Liver (tissue), 9 donors: Measurements from ENCODE around the gene BBS7. TPM values are rescaled to one million over a fixed set of nuclear protein-coding genes. Genes with fewer than 3 reads are reported as not detected.

Experiments
- DNase-seq: peaks from one replicate; pipeline ENCODE4 v3.0.0-alpha.2; 2017; ENCODE audit warnings: low spot score
- H3K27ac ChIP-seq, 2 donors: one replicate each; pipeline ENCODE4 v1.7.0; 2013; ENCODE audit warnings: inconsistent platforms in 2 of 2, low read length in 2 of 2, control low read depth in 1 of 2, low read depth in 1 of 2, mild to moderate bottlenecking in 1 of 2
- H3K27me3 ChIP-seq, 4 donors: one replicate each; pipeline versions ENCODE4 v1.6.1 to v1.7.0; 2013; ENCODE audit warnings: low read length in 3 of 4, inconsistent platforms in 1 of 4, mild to moderate bottlenecking in 1 of 4, moderate library complexity in 1 of 4; ENCODE audit not compliant: control insufficient read depth in 4 of 4, insufficient read depth in 4 of 4
- H3K36me3 ChIP-seq, 4 donors: one replicate each; pipeline versions ENCODE4 v1.6.1 to v1.7.0; 2013; ENCODE audit warnings: low read length in 3 of 4, mild to moderate bottlenecking in 3 of 4, low read depth in 1 of 4, moderate library complexity in 1 of 4; ENCODE audit not compliant: control insufficient read depth in 4 of 4, insufficient read depth in 3 of 4
- H3K4me1 ChIP-seq, 4 donors: one replicate each; pipeline versions ENCODE4 v1.6.1 to v1.7.0; 2013; ENCODE audit warnings: low read length in 3 of 4, mild to moderate bottlenecking in 3 of 4, moderate library complexity in 1 of 4; ENCODE audit not compliant: control insufficient read depth in 4 of 4, insufficient read depth in 4 of 4
- H3K4me3 ChIP-seq, 3 donors: one replicate each; pipeline versions ENCODE4 v1.6.1 to v1.7.0; 2013; ENCODE audit warnings: low read length in 3 of 3, control low read depth in 1 of 3, low read depth in 1 of 3, mild to moderate bottlenecking in 1 of 3
- H3K9ac ChIP-seq, 2 donors: one replicate each; pipeline ENCODE4 v1.7.0; 2013; ENCODE audit warnings: low read length in 2 of 2, mild to moderate bottlenecking in 2 of 2, moderate library complexity in 2 of 2, control low read depth in 1 of 2, low read depth in 1 of 2
- H3K9me3 ChIP-seq, 4 donors: one replicate each; pipeline versions ENCODE4 v1.6.1 to v1.7.0; 2013; ENCODE audit warnings: low read length in 3 of 4; ENCODE audit not compliant: control insufficient read depth in 4 of 4
- EGR1 ChIP-seq, 2 donors: IDR thresholded peaks; 2 replicates each; pipeline ENCODE4 v1.6.1; 2016 to 2018; ENCODE audit warnings: antibody characterized with exemption in 2 of 2, low read depth in 2 of 2
- FOXA1 ChIP-seq: IDR thresholded peaks from 2 replicates; pipeline ENCODE4 v1.6.1; 2016; ENCODE audit warnings: antibody characterized with exemption
- FOXA2 ChIP-seq: IDR thresholded peaks from 2 replicates; pipeline ENCODE4 v1.6.1; 2016; ENCODE audit warnings: antibody characterized with exemption
- GABPA ChIP-seq, 2 donors: IDR thresholded peaks in 1 of 2; conservative IDR thresholded peaks in 1 of 2; 2 replicates each; pipeline ENCODE4 v1.6.1; 2016; ENCODE audit warnings: antibody characterized with exemption in 2 of 2, mild to moderate bottlenecking in 1 of 2, moderate library complexity in 1 of 2
- HNF4G ChIP-seq: IDR thresholded peaks from 2 replicates; pipeline ENCODE4 v1.6.1; 2016; ENCODE audit warnings: antibody characterized with exemption
- JUND ChIP-seq, 2 donors: IDR thresholded peaks; 2 replicates each; pipeline ENCODE4 v1.6.1; 2016; ENCODE audit warnings: antibody characterized with exemption in 2 of 2
- NR2F2 ChIP-seq: IDR thresholded peaks from 2 replicates; pipeline ENCODE4 v1.6.1; 2016; ENCODE audit warnings: antibody characterized with exemption
- RAD21 ChIP-seq, 2 donors: IDR thresholded peaks; 2 replicates each; pipeline ENCODE4 v1.6.1; 2016; ENCODE audit warnings: antibody characterized with exemption in 2 of 2, mild to moderate bottlenecking in 2 of 2
- RXRA ChIP-seq, 2 donors: IDR thresholded peaks; 2 replicates each; pipeline ENCODE4 v1.6.1; 2017 to 2018; ENCODE audit warnings: antibody characterized with exemption in 2 of 2, mild to moderate bottlenecking in 1 of 2
- SP1 ChIP-seq: IDR thresholded peaks from 2 replicates; pipeline ENCODE4 v1.6.1; 2018; ENCODE audit warnings: antibody characterized with exemption, mild to moderate bottlenecking
- TAF1 ChIP-seq: conservative IDR thresholded peaks from 2 replicates; pipeline ENCODE4 v1.6.1; 2016; ENCODE audit warnings: antibody characterized with exemption, mild to moderate bottlenecking
- YY1 ChIP-seq: IDR thresholded peaks from 2 replicates; pipeline ENCODE4 v1.6.1; 2016; ENCODE audit warnings: antibody characterized with exemption, mild to moderate bottlenecking
- WGBS: extraction: QIAGEN DNeasy Blood & Tissue Kit; methylation state at CpG from one replicate; pipeline ENCODE4 v1.1.7; 2013; 5-methylcytosine and 5-hydroxymethylcytosine counted together
- polyA plus RNA-seq, 2 donors: library from polyadenylated mRNA; stranded (reverse) in 1 of 2; unstranded in 1 of 2; fragments of 200-250 nt in 1 of 2; fragments of >200 nt in 1 of 2; fragmentation: Nextera tagmentation in 1 of 2; extraction: Ambion mirVana in 1 of 2; gene quantifications; one replicate each; pipeline versions ENCODE4 v1.2.1 to v1.2.3, GENCODE V29; 2013 to 2015
- total RNA-seq, 2 donors: library from RNA; depleted of rRNA; stranded (reverse); fragments of >200 nt; gene quantifications; one replicate each; pipeline ENCODE4 v1.2.3, GENCODE V29; 2014
- TF ChIP-seq, protein P1 (sequence below): IDR thresholded peaks from 2 replicates; pipeline ENCODE4 v1.6.1; 2016; ENCODE audit warnings: antibody characterized with exemption, mild to moderate bottlenecking
- TF ChIP-seq, protein P2 (sequence below): fragments of 150-350 bp; IDR thresholded peaks from 2 replicates; pipeline ENCODE4 v1.5.1; 2017; ENCODE audit warnings: improper control_type of control experiment, low read depth, low read length; ENCODE audit not compliant: missing input control
- TF ChIP-seq, protein P3 (sequence below): IDR thresholded peaks from 2 replicates; pipeline ENCODE4 v1.6.1; 2016; ENCODE audit warnings: antibody characterized with exemption
- TF ChIP-seq, protein P4 (sequence below): IDR thresholded peaks from 2 replicates; pipeline ENCODE4 v1.6.1; 2016; ENCODE audit warnings: antibody characterized with exemption
- donor health status: healthy.
- donor health status: healthy.
- donor health status: healthy.
- donor health status: healthy.
- donor health status: healthy.

Gene BBS7
- total and polyA plus RNA-seq, 4 donors, result 1.8 to 8.4 (median 3.1) TPM

DNA sequence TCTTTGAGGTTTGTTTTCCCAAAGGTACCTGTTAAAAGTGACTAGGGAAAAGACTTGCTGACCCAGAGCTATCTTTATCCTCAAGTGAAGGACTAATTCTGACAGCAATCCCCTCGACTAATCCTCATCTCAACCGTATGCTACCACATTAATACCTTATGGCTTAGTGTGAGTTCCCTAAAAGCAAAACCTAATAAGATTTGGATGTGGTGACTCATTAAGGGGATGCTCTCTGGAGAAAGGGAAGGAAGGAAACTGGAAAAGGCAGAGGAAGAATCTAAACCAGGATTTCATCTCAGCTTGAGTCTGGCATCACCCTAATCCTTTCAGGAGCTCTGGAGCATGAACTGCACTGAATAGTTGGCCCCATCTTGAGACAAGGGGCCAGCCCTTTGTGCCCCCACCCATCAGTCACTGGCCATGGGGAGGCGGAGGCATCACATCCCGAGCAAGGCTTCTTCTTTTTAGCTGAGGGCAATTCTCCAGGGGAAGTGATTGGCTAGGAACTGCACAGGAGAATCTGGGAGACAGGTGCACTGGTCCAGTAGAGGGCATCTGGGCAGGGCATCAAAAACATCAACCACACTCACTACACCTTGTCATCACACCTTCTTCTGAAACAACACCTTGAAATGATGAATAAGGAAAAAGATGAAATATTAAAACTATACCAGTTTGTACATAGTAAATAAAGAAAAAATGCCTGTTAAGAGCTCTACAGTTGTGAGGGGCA is 6.9 kb upstream of the BBS7 start:
- no peak overlapping the region for H3K27ac ChIP-seq
- no peak for TF ChIP-seq YY1
- TF ChIP-seq FOXA1, result no peak
- no peak for TF ChIP-seq RAD21 (IDR thresholded peaks at IDR 0.05)
- no peak for TF ChIP-seq GABPA (IDR thresholded peaks at IDR 0.05 in 1 of 2, conservative IDR thresholded peaks at IDR 0.05 in 1 of 2)
- no peak for TF ChIP-seq JUND (IDR thresholded peaks at IDR 0.05)
- H3K9me3 ChIP-seq, result no peaks in the 10 kb centered on the region
- H3K27me3 ChIP-seq, result peaks cover 0 to 4% (median 0%) of the 10 kb centered on the region in 4 donors
- no peaks in the 10 kb centered on the region for H3K4me1 ChIP-seq
- DNase-seq, result no peak
- no peak overlapping the region for H3K9ac ChIP-seq
- 62% methylated on average over 4 of the region's 4 CpGs for WGBS
- no peaks in the 10 kb centered on the region for H3K36me3 ChIP-seq
- H3K4me3 ChIP-seq, result no peak overlapping the region

GRCh38 chr4:121876070-121876469 is 5.8 kb upstream of the BBS7 start:
- no peak overlapping the region for H3K4me3 ChIP-seq
- H3K4me1 ChIP-seq, result no peaks in the 10 kb centered on the region
- no peaks in the 10 kb centered on the region for H3K9me3 ChIP-seq
- WGBS, result 86% methylated on average over 6 of the region's 6 CpGs
- H3K27ac ChIP-seq, result no peak overlapping the region
- H3K27me3 ChIP-seq, result peaks cover 0 to 4% (median 0%) of the 10 kb centered on the region in 4 donors
- H3K9ac ChIP-seq, result no peak overlapping the region
- H3K36me3 ChIP-seq, result no peaks in the 10 kb centered on the region
- no peak for DNase-seq
- TF ChIP-seq NR2F2 (no peak), EGR1 (IDR thresholded peaks at IDR 0.05; ENCODE audit: low read depth in 2 of 2) (no peak), YY1 (no peak), RXRA (IDR thresholded peaks at IDR 0.05) (no peak), JUND (IDR thresholded peaks at IDR 0.05) (no peak), FOXA2 (no peak), SP1 (no peak), HNF4G (no peak), RAD21 (IDR thresholded peaks at IDR 0.05) (no peak), TAF1 (no peak), FOXA1 (no peak)
- TF ChIP-seq, protein P1, sequence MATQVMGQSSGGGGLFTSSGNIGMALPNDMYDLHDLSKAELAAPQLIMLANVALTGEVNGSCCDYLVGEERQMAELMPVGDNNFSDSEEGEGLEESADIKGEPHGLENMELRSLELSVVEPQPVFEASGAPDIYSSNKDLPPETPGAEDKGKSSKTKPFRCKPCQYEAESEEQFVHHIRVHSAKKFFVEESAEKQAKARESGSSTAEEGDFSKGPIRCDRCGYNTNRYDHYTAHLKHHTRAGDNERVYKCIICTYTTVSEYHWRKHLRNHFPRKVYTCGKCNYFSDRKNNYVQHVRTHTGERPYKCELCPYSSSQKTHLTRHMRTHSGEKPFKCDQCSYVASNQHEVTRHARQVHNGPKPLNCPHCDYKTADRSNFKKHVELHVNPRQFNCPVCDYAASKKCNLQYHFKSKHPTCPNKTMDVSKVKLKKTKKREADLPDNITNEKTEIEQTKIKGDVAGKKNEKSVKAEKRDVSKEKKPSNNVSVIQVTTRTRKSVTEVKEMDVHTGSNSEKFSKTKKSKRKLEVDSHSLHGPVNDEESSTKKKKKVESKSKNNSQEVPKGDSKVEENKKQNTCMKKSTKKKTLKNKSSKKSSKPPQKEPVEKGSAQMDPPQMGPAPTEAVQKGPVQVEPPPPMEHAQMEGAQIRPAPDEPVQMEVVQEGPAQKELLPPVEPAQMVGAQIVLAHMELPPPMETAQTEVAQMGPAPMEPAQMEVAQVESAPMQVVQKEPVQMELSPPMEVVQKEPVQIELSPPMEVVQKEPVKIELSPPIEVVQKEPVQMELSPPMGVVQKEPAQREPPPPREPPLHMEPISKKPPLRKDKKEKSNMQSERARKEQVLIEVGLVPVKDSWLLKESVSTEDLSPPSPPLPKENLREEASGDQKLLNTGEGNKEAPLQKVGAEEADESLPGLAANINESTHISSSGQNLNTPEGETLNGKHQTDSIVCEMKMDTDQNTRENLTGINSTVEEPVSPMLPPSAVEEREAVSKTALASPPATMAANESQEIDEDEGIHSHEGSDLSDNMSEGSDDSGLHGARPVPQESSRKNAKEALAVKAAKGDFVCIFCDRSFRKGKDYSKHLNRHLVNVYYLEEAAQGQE, result no peak
- TF ChIP-seq, protein P2, sequence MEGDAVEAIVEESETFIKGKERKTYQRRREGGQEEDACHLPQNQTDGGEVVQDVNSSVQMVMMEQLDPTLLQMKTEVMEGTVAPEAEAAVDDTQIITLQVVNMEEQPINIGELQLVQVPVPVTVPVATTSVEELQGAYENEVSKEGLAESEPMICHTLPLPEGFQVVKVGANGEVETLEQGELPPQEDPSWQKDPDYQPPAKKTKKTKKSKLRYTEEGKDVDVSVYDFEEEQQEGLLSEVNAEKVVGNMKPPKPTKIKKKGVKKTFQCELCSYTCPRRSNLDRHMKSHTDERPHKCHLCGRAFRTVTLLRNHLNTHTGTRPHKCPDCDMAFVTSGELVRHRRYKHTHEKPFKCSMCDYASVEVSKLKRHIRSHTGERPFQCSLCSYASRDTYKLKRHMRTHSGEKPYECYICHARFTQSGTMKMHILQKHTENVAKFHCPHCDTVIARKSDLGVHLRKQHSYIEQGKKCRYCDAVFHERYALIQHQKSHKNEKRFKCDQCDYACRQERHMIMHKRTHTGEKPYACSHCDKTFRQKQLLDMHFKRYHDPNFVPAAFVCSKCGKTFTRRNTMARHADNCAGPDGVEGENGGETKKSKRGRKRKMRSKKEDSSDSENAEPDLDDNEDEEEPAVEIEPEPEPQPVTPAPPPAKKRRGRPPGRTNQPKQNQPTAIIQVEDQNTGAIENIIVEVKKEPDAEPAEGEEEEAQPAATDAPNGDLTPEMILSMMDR, result no peak
- TF ChIP-seq, protein P3, sequence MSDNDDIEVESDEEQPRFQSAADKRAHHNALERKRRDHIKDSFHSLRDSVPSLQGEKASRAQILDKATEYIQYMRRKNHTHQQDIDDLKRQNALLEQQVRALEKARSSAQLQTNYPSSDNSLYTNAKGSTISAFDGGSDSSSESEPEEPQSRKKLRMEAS, result no peak
- TF ChIP-seq, protein P4, sequence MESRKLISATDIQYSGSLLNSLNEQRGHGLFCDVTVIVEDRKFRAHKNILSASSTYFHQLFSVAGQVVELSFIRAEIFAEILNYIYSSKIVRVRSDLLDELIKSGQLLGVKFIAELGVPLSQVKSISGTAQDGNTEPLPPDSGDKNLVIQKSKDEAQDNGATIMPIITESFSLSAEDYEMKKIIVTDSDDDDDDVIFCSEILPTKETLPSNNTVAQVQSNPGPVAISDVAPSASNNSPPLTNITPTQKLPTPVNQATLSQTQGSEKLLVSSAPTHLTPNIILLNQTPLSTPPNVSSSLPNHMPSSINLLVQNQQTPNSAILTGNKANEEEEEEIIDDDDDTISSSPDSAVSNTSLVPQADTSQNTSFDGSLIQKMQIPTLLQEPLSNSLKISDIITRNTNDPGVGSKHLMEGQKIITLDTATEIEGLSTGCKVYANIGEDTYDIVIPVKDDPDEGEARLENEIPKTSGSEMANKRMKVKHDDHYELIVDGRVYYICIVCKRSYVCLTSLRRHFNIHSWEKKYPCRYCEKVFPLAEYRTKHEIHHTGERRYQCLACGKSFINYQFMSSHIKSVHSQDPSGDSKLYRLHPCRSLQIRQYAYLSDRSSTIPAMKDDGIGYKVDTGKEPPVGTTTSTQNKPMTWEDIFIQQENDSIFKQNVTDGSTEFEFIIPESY, result no peak
